EL (cell line): ENCODE measurements around the gene RPRD1B.

Source experiments
- DNase-seq: peaks from one replicate; pipeline ENCODE4 v3.0.0-alpha.2; 2016

RPRD1B gene

GRCh38 chr20:38040276-38040675 is 6.7 kb downstream of the RPRD1B start:
- no peak for DNase-seq

GRCh38 chr20:38043512-38044300 is 10.2 kb downstream of the RPRD1B start:
- peak; percentile 92 for DNase-seq

- no peak for DNase-seq
Measured at GRCh38 chr20:38044685-38045084, 11.1 kb downstream of the RPRD1B start.

- DNase-seq: no peak
Measured at GRCh38 chr20:38046572-38046971, 13.0 kb downstream of the RPRD1B start.

DNA sequence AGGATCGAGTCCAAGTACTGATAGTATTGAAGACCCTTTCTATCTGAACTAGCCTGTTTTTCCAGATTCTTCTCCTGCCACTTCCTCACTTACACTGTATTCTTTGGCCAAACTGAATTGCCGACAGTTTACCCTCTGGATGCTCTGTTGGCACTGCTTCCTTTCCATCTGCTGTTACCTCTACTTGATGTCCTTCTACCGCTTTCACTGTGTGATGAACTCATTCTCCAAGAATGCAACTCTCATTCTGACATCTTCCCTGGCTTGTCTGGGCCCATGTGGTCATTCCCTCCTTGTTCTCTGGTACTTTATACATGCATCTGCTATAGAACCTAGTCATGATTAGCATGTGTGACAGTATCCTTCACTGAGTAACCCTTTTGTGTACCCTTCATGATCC is 16.3 kb downstream of the RPRD1B start:
- DNase-seq: peak; percentile 91

GRCh38 chr20:38050686-38051085 is 17.1 kb downstream of the RPRD1B start:
- peak; percentile 21 for DNase-seq

DNA sequence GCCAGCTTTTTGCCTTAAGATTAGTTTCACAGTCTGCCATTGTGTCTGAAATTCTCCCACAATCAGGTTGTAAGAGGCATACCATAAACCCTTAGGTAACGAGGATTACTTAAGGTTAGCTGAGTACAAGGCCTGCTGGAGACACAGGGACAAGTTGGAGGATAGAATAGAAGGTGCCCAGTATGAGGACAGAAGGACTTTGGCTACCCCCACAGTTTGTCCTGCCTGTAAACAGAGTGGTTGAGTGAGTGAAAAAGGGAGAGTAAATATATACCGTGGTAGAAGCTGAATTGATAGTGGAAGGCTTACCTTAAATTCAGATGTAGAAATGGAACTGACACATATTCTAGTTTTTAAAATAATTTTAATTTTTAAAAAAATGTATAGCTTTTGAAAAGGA is 19.3 kb downstream of the RPRD1B start:
- DNase-seq: no peak

- DNase-seq: no peak
Measured at GRCh38 chr20:38054647-38055046, 21.1 kb downstream of the RPRD1B start.

DNA sequence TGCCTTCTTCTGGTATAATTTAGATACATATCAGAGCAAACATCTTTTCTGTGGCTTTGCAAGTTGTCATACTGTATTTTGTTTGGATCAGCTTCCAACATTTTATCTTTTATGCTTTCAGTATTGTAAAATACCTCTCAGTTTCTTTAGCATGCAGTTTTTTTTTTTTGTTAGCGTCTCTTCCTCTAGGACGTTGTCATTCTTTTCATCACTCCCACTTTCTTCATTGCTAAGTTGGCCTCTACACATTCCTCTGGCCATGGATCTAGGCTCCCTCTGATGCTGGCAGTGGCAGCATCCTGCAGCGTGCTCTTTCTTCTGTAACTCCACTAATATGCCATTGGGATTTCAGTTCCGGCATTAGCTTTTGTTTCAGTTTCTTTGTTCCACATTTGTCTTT is 21.7 kb downstream of the RPRD1B start:
- DNase-seq: no peak

DNA sequence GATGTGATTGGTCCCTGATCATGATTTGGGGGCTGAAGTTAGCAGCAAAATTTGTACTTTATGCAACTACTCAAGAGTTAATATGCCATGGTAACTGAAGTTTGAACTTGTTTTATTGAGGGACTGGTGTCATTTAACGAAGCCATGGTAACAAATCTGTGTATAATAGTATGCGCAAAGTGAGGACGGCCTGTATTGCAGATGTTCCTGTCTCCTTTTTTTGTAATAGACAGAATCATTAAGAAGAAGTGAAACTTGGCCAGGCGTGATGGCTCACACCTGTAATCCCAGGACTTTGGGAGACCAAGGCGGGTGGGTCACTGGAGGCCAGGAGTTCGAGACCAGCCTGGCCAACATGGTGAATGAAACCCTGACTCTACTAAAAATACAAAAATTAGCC is 22.3 kb downstream of the RPRD1B start:
- DNase-seq: no peak

- DNase-seq: peak; percentile 75
Measured at GRCh38 chr20:38057351-38057972, 23.9 kb downstream of the RPRD1B start.

- DNase-seq: no peak
Measured at GRCh38 chr20:38059832-38060231, 26.3 kb downstream of the RPRD1B start.

GRCh38 chr20:38060536-38060935 is 27.0 kb downstream of the RPRD1B start:
- DNase-seq: peak; percentile 70

DNA sequence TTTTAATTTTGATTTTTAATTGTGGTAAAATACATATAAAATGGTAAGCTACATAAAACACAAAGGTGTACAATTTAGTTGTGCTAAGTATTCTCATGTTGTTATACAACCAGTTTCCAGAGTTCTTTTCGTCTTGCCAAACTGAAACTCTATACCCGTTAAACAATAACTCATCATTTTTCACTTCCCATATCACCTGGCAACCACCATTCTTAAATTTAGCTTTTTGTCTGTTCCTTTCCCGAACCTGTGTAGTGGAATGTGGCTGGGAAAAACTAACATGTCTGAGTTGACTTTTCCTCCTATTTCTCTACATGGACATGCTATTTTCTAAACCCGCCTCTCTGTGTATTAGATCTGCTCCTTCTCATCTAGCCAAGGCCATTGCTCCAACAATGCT is 27.6 kb downstream of the RPRD1B start:
- no peak for DNase-seq

- DNase-seq: no peak
Measured at GRCh38 chr20:38062890-38063289, 29.3 kb downstream of the RPRD1B start.

DNA sequence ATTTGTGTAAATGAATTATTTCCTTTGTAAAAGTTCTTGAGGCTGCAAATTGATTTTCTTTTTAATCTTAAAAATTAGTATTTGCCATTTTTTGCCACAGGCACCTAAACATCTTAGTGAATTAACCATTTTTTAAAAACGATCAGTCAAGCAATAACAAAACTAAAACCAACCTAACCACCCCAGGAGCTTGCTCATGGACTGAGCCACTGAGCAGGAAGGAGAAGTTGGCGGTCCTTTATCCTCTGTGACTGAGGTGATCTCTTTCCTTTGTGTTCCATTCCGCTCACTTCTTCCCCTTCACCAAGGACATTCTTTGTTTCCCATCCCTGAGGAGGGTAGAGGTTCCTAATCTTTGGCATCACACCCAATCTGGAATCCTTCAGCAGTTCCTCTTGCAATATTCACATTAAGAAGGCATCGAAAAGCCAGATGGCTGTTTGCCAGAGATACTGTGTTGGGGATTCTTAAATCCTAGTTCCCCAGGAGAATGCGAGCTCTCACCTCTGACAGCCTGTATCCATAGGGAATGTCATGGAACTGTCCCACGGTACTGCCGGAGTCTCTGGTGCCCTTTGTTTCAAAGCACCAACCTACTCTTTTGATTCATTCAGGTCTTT is 30.5 kb downstream of the RPRD1B start:
- DNase-seq: no peak

- no peak for DNase-seq
Measured at GRCh38 chr20:38065764-38066375, 32.3 kb downstream of the RPRD1B start.

- no peak for DNase-seq
Measured at GRCh38 chr20:38066969-38067716, 33.6 kb downstream of the RPRD1B start.

- DNase-seq: no peak
Measured at GRCh38 chr20:38067717-38068365, 34.3 kb downstream of the RPRD1B start.

GRCh38 chr20:38072898-38073297 is 39.4 kb downstream of the RPRD1B start:
- no peak for DNase-seq

- DNase-seq: peak; percentile 96
Measured at GRCh38 chr20:38073307-38074071, 39.9 kb downstream of the RPRD1B start.
